ENCODE measurements around the gene ACTL7B. TPM values are rescaled to one million over a fixed set of nuclear protein-coding genes. Genes with fewer than 3 reads are reported as not detected.

ACTL7B gene
- total and polyA plus RNA-seq, 2 of the 8 experiments (the other 6 are each of a cell fraction or from before 2014, with no cell fraction given): not detected

DNA sequence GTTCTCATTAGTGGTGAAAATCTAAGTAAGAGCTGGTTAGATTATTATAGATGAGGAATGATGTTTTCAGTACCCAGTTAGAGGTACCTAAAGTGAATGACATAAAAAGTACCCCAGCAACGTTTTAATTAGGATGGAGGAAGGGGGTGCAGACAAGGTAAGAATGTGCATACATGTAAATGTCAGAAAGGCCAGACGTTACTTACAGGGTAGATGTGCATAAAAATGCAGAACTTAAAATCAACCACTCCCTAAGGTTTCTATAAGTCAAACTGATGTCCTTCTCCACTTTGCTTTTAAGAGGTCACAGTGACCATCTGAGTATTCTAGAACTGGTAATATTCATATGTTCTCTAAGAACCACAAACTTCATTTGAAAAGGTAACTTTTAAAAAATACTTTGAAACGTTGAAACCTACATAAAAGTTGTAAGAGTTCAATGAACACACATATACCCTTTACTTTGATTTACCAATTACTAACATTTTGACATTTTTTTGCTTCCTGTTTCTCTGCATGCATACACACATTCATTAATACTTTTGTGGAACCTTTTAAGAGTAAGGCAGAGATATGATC lies 25.0 kb upstream of the ACTL7B start:
- Histone ChIP-seq H4K5ac (ENCODE audit: insufficient read length, low read depth, low read length) (no peak overlapping the region), H3K4me3 (ENCODE audit: extremely low read depth in 1 of 4, insufficient read depth in 2 of 4, low read depth in 3 of 4, low read length in 4 of 4) (no peak overlapping the region), H2BK20ac (ENCODE audit: low read length) (no peak overlapping the region), H3K4me1 (replicated peaks in 1 of 4; ENCODE audit: control insufficient read depth in 3 of 4, insufficient read depth in 4 of 4, low read length in 3 of 4) (no peaks in the 10 kb centered on the region), H3K23me2 (ENCODE audit: low read depth, low read length) (no peaks in the 10 kb centered on the region), H3K14ac (ENCODE audit: insufficient read length) (no peak overlapping the region), H2AK5ac (ENCODE audit: low read depth, low read length) (no peak overlapping the region), H3K79me2 (ENCODE audit: control insufficient read depth in 1 of 2, insufficient read depth in 2 of 2, low read length in 2 of 2) (no peaks in the 10 kb centered on the region), H3K9ac (replicated peaks in 1 of 4; ENCODE audit: extremely low read depth in 1 of 4, low read depth in 3 of 4, low read length in 3 of 4) (no peak overlapping the region), H3K23ac (ENCODE audit: insufficient read length) (no peak overlapping the region), H3K27ac (ENCODE audit: low read depth, low read length) (no peak overlapping the region), H2BK15ac (ENCODE audit: low read length) (no peak overlapping the region), H3K18ac (ENCODE audit: extremely low read depth, low read length) (no peak overlapping the region), H3K9me3 (ENCODE audit: insufficient read depth in 2 of 2, low read depth in 1 of 2, low read length in 1 of 2) (no peaks in the 10 kb centered on the region), H3K4me2 (ENCODE audit: insufficient read depth in 1 of 2, low read depth in 2 of 2, low read length in 2 of 2) (no peak overlapping the region), H2BK12ac (ENCODE audit: low read depth, low read length) (no peak overlapping the region), H3K36me3 (ENCODE audit: control insufficient read depth in 2 of 4, insufficient read depth in 4 of 4, low read length in 3 of 4) (peaks cover 7 to 44% (median 26%) of the 10 kb centered on the region in 4 experiments), H2BK120ac (replicated peaks; ENCODE audit: low read depth, low read length) (no peak overlapping the region), H2BK5ac (ENCODE audit: low read depth, low read length) (no peak overlapping the region), H2AFZ (ENCODE audit: low read length) (no peak overlapping the region), H4K91ac (replicated peaks; ENCODE audit: insufficient read length, low read length) (no peak overlapping the region), H3K4ac (replicated peaks; ENCODE audit: insufficient read length, low read depth, low read length) (no peak overlapping the region), H3K27me3 (replicated peaks in 1 of 4; ENCODE audit: control insufficient read depth in 3 of 4, extremely low read depth in 1 of 4, insufficient read depth in 3 of 4, low read length in 3 of 4) (no peaks in the 10 kb centered on the region), H3K79me1 (ENCODE audit: low read depth, low read length) (no peaks in the 10 kb centered on the region), H4K8ac (ENCODE audit: extremely low read depth, insufficient read depth, low read length) (no peak overlapping the region), H4K20me1 (replicated peaks in 1 of 2; ENCODE audit: control insufficient read depth in 1 of 2, insufficient read depth in 2 of 2, low read length in 2 of 2) (no peaks in the 10 kb centered on the region), H3K56ac (replicated peaks; ENCODE audit: insufficient read length, low read depth, low read length) (no peak overlapping the region)
- TF ChIP-seq EGR1 (IDR thresholded peaks at IDR 0.05; ENCODE audit: borderline replicate concordance, low read depth, low read length) (no peak), NRF1 (IDR thresholded peaks at IDR 0.05; ENCODE audit: low read depth, low read length) (no peak), RFX5 (IDR thresholded peaks at IDR 0.05; ENCODE audit: borderline replicate concordance, low read depth, low read length) (no peak)
- ChIA-PET CTCF (ENCODE audit: partially characterized antibody) (no interaction called here), POLR2A (ENCODE audit: partially characterized antibody) (no interaction called here)
- 81% methylated on average over 3 of the region's 3 CpGs; no CpG with 5 or more reads in 1 of the 2 experiments for WGBS, 2 experiments (ENCODE audit: extremely low coverage in 1 of 2, insufficient coverage in 1 of 2, insufficient read length in 1 of 2, insufficient replicate concordance in 2 of 2, low coverage in 1 of 2, low lambda C conversion rate in 2 of 2, missing lambda C conversion rate in 1 of 2)
- FAIRE-seq: no peak
- DNase-seq (ENCODE audit: low read depth in 1 of 2, low spot score in 2 of 2): no peak
